Sigmoid colon (tissue), 7 donors: ENCODE results near the gene C19orf53. TPM values are rescaled to one million over a fixed set of nuclear protein-coding genes. Genes with fewer than 3 reads are reported as not detected.
A peak's percentile ranks its signal among the peaks of the same experiment; 100 is the strongest.
"Not testable (repeated sequence)": the region's sequence is repeated elsewhere in the genome, so short reads cannot be mapped to it uniquely, and the experiment has no call there.

Source experiments
- DNase-seq: peaks from one replicate; pipeline ENCODE4 v3.0.0-alpha.2; 2019
- H3K27ac ChIP-seq, 4 donors: fragments of 200-600 bp; sonication (generic); one replicate each; pipeline ENCODE4 v1.5.1; 2016 to 2019; ENCODE audit warnings: mild to moderate bottlenecking in 1 of 4
- H3K27me3 ChIP-seq, 3 donors: fragments of 200-600 bp; sonication (generic); one replicate each; pipeline ENCODE4 v1.5.1; 2019; ENCODE audit warnings: mild to moderate bottlenecking in 1 of 3
- H3K36me3 ChIP-seq, 4 donors: fragments of 200-600 bp; sonication (generic); one replicate each; pipeline ENCODE4 v1.5.1; 2016 to 2019
- H3K4me1 ChIP-seq, 4 donors: fragments of 200-600 bp; sonication (generic); one replicate each; pipeline ENCODE4 v1.5.1; 2017 to 2019
- H3K4me3 ChIP-seq, 4 donors: fragments of 200-600 bp; sonication (generic); one replicate each; pipeline ENCODE4 v1.5.1; 2017 to 2019; ENCODE audit warnings: mild to moderate bottlenecking in 2 of 4, moderate library complexity in 1 of 4
- H3K9me3 ChIP-seq, 4 donors: fragments of 200-600 bp in 3 of 4; sonication (generic) in 3 of 4; one replicate each; pipeline versions ENCODE4 v1.5.1 to v1.6.1; 2013 to 2019
- EP300 ChIP-seq, 4 donors: sonication (generic); formaldehyde crosslinking; IDR thresholded peaks; one replicate each; pipeline ENCODE4 v1.6.1; 2017; ENCODE audit warnings: antibody characterized with exemption in 4 of 4
- POLR2A ChIP-seq, 2 donors: fragments of 450-650 bp; IDR thresholded peaks; one replicate each; pipeline ENCODE4 v1.6.1; 2016; ENCODE audit warnings: antibody characterized with exemption in 2 of 2, mild to moderate bottlenecking in 2 of 2, moderate library complexity in 2 of 2
- POLR2AphosphoS5 ChIP-seq, 4 donors: sonication (generic); formaldehyde crosslinking; IDR thresholded peaks; one replicate each; pipeline ENCODE4 v1.6.1; 2017; ENCODE audit warnings: antibody characterized with exemption in 4 of 4
- WGBS, 2 donors: extraction: QIAGEN DNeasy Blood & Tissue Kit; methylation state at CpG; one replicate each; pipeline ENCODE4 v1.1.7; 2013; 5-methylcytosine and 5-hydroxymethylcytosine counted together
- intact Hi-C: fragments of 100-400 bp; cut with DNase I; formaldehyde crosslinking; loops from one replicate; pipeline ENCODE4 v1.15.1; 2023
- polyA plus RNA-seq, 3 donors: library from polyadenylated mRNA; stranded (reverse); fragments of 200-250 nt; gene quantifications; one replicate each; pipeline ENCODE4 v1.2.3, GENCODE V29; 2013
- total RNA-seq, 4 donors: library from RNA; depleted of rRNA; stranded (reverse); fragments of >200 nt; gene quantifications; one replicate each; pipeline ENCODE4 v1.1.0, GENCODE V29; 2016
- TF ChIP-seq, protein P1 (sequence below), 4 experiments: fragments of 450-650 bp in 3 of 4; fragments of 200-600 bp in 1 of 4; IDR thresholded peaks; one replicate each; pipeline ENCODE4 v1.5.1; 2016 to 2019; ENCODE audit warnings: antibody characterized with exemption in 4 of 4, mild to moderate bottlenecking in 3 of 4, moderate library complexity in 2 of 4
- donor health status: healthy with polysubstance abuse.
- donor health status: Bipolar disorder and iron deficiency.
- donor health status: healthy.

The C19orf53 gene
- total and polyA plus RNA-seq, 7 donors = 105 to 229 (median 139) TPM

DNA sequence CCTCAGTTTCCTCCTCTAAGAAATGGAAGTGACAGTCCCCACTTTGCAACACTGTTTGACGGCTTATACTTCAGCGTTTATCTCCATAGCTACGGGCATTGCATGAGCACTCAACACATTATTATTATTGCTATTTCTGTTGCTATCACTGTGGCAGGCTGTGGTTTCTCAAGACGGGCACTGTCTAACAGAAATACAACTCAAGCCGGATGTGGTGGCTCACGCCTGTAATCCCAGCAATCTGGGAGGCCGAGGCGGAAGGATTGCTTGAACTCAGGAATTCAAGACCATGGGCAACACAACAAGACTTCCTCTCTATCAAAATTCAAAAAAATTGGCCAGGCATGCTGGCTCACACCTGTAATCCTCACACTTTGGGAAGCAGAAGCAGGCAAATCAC, 16.1 kb downstream of the C19orf53 start:
- TF ChIP-seq POLR2AphosphoS5 (IDR thresholded peaks at IDR 0.05) = no peak
- TF ChIP-seq POLR2A (IDR thresholded peaks at IDR 0.05) = no peak
- TF ChIP-seq, protein P1, sequence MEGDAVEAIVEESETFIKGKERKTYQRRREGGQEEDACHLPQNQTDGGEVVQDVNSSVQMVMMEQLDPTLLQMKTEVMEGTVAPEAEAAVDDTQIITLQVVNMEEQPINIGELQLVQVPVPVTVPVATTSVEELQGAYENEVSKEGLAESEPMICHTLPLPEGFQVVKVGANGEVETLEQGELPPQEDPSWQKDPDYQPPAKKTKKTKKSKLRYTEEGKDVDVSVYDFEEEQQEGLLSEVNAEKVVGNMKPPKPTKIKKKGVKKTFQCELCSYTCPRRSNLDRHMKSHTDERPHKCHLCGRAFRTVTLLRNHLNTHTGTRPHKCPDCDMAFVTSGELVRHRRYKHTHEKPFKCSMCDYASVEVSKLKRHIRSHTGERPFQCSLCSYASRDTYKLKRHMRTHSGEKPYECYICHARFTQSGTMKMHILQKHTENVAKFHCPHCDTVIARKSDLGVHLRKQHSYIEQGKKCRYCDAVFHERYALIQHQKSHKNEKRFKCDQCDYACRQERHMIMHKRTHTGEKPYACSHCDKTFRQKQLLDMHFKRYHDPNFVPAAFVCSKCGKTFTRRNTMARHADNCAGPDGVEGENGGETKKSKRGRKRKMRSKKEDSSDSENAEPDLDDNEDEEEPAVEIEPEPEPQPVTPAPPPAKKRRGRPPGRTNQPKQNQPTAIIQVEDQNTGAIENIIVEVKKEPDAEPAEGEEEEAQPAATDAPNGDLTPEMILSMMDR (IDR thresholded peaks at IDR 0.05) = no peak
- no peak for TF ChIP-seq EP300 (IDR thresholded peaks at IDR 0.05)
- no peak for DNase-seq
- intact Hi-C loops = loop anchor here (10.0 kb wide), 2 partner anchors 214 to 294 kb away; partner anchors contain the start of genes C19orf67 and RFX1
- Histone ChIP-seq H3K27ac (no peak overlapping the region), H3K4me3 (no peak overlapping the region), H3K4me1 (peaks cover 0 to 30% (median 18%) of the 10 kb centered on the region in 4 donors), H3K27me3 (no peaks in the 10 kb centered on the region), H3K9me3 (no peaks in the 10 kb centered on the region), H3K36me3 (no peaks in the 10 kb centered on the region)
- 74 to 79% methylated on average over 8 of the region's 8 CpGs for WGBS, 2 donors

DNA sequence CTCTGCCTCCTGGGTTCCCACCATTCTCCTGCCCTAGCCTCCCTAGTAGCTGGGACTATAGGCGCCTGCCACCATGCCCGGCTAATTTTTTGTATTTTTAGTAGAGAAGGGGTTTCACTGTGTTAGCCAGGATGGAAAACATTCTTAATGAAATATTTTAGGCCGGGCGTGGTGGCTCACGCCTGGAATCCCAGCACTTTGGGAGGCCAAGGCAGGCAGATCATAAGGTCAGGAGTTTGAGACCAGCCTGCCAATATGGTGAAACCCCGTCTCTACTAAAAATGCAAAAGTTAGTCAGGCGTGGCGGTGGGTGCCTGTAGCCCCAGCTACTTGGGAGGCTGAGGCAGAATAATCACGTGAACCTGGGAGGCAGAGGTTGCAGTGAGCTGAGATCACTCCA, 19.1 kb downstream of the C19orf53 start:
- H3K36me3 ChIP-seq, H3K9me3 ChIP-seq, H3K27me3 ChIP-seq, DNase-seq, H3K4me3 ChIP-seq: not testable (repeated sequence)
- WGBS, 2 donors = 81 to 94% methylated on average over 9 of the region's 9 CpGs
- H3K27ac ChIP-seq = peak overlapping the region; percentile 92 to 95 (median 94)
- peaks cover 0 to 44% (median 35%) of the 10 kb centered on the region in 4 donors for H3K4me1 ChIP-seq
- intact Hi-C loops = loop anchor here (10.0 kb wide), 2 partner anchors 211 to 291 kb away; partner anchors contain the start of genes C19orf67 and RFX1

DNA sequence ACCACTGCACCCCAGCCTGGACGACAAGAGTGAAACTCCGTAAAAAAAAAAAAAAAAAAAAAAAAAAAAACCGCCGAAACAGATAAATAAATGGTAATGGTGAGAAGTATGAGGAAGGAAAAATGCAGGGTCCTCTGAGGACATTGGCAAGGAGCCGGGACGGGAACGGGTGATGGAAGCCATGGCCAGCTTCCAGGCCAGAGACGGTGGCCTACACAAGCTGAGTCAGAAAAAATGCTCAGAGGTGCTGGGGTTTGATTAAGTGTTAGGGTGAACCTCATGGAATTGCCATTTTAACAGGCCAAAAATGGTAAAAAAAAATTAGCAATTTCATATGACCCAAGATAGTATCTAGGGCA, 20.1 kb downstream of the C19orf53 start:
- Histone ChIP-seq H3K4me3 (peak overlapping the region; percentile 52 to 96 (median 70)), H3K9me3 (no peaks in the 10 kb centered on the region), H3K27me3 (no peaks in the 10 kb centered on the region), H3K36me3 (no peaks in the 10 kb centered on the region), H3K4me1 (peaks cover 0 to 36% (median 33%) of the 10 kb centered on the region in 4 donors), H3K27ac (peak overlapping the region; percentile 92 to 95 (median 94))
- DNase-seq = peak; percentile 94
- intact Hi-C loops = loop anchor here (2.0 to 10.0 kb wide), 3 partner anchors 56 to 290 kb away; partner anchors contain the start of genes C19orf67 and RFX1
- 2 to 6% methylated on average over 8 of the region's 8 CpGs for WGBS, 2 donors
- TF ChIP-seq POLR2AphosphoS5 (IDR thresholded peaks at IDR 0.05) (peak in 3 of 4 donors; percentile 62 to 78 (median 63)), EP300 (IDR thresholded peaks at IDR 0.05) (peak in 2 of 4 donors; percentile 19 to 47), POLR2A (IDR thresholded peaks at IDR 0.05) (no peak)
- TF ChIP-seq, protein P1 (IDR thresholded peaks at IDR 0.05) = no peak

DNA sequence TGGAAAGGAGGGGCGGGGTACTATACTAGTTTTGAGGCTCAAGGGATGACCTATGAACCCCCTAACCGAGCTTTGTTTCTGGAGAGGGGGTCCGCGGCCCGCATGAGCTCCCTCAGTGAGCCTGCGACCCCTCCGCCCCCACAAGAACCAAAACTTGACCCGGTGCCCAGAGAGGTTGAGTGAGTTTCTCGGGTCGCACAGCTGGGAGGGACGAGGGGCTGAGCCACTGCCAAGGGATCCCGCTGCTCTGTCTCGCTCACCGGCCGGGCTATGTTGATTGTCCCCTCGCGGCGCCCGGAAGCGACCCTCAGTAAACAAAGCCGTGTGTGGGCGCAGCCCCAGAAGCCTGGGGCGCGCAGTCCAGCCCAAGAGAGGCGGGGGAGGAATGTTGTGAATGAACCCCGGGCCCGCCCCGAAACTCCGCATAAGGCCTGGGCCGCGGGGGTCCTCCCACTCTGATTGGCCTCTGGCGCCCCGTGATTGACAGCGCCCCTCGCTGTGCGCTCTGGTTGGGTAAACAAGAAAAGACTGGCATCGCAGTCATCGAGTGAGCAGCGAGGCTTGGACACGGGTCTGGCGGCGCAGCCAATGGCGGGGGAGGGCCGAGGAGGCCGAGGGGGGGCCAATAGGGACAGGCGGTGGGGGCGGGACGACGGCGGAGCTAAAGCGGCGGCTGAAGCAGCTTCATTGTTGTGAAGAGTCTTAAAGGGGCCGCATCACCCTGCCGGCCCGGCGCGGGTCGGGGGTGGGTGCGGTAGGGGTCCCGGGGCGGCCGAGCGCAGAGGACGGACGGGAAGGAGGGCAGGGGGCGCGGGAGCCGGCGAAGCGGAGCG, 20.7 kb downstream of the C19orf53 start, which contains the start of gene ZSWIM4:
Gene ZSWIM4 (plus strand): TSS at position 687 of the 833 bp plus-strand sequence. CDS start 206 bp downstream, outside the sequence.
- peak; percentile 100 for DNase-seq
- Histone ChIP-seq H3K4me1 (peaks cover 0 to 36% (median 33%) of the 10 kb centered on the region in 4 donors), H3K9me3 (no peaks in the 10 kb centered on the region), H3K4me3 (peak within 1 kb of the TSS; percentile 61 to 96 (median 70)), H3K27me3 (no peaks in the 10 kb centered on the region), H3K36me3 (no peaks in the 10 kb centered on the region), H3K27ac (peak within 1 kb of the TSS; percentile 93 to 97 (median 94))
- WGBS, 2 donors = 0 to 1% methylated on average over 71 of the region's 71 CpGs
- intact Hi-C loops = loop anchor here (1.0 to 10.0 kb wide), 6 partner anchors 42 to 290 kb away; partner anchors contain the start of genes C19orf67, DCAF15 and RFX1
- peak; percentile 12 to 37 for TF ChIP-seq POLR2A (IDR thresholded peaks at IDR 0.05)
- no peak for TF ChIP-seq EP300 (IDR thresholded peaks at IDR 0.05)
- TF ChIP-seq, protein P1 (IDR thresholded peaks at IDR 0.05) = no peak
- TF ChIP-seq POLR2AphosphoS5 (IDR thresholded peaks at IDR 0.05) = peak; percentile 10 to 80 (median 66)
